Progenitor cell of endocrine pancreas (in vitro differentiated cells): ENCODE data around the gene KLF17. TPM values are rescaled to one million over a fixed set of nuclear protein-coding genes. Genes with fewer than 3 reads are reported as not detected.

Source experiments
- DNase-seq: peaks from one replicate; pipeline ENCODE4 v3.0.0; 2021; ENCODE audit warnings: low spot score; ENCODE audit not compliant: unreplicated experiment
- H3K27ac Mint-ChIP-seq: 2 replicates; pipeline ENCODE4 v1.8.0; 2021; ENCODE audit warnings: mild to moderate bottlenecking, moderate library complexity, mixed read lengths
- H3K27me3 Mint-ChIP-seq: 2 replicates; pipeline ENCODE4 v1.8.0; 2021; ENCODE audit warnings: mixed read lengths
- H3K36me3 Mint-ChIP-seq: 2 replicates; pipeline ENCODE4 v1.8.0; 2022; ENCODE audit warnings: mixed read lengths; ENCODE audit not compliant: insufficient read depth
- H3K4me1 Mint-ChIP-seq: 2 replicates; pipeline ENCODE4 v1.8.0; 2021; ENCODE audit warnings: low read depth, mixed read lengths
- H3K4me3 Mint-ChIP-seq: 2 replicates; pipeline ENCODE4 v1.8.0; 2021; ENCODE audit warnings: low read depth, mild to moderate bottlenecking, moderate library complexity, mixed read lengths
- H3K9me3 Mint-ChIP-seq: 2 replicates; pipeline ENCODE4 v1.8.0; 2021; ENCODE audit warnings: low read depth, mixed read lengths
- CTCF ChIP-seq: fragments of 200-600 bp; sonication (generic); IDR thresholded peaks from one replicate; pipeline ENCODE4 v1.5.0; 2021; ENCODE audit warnings: antibody characterized with exemption, mild to moderate bottlenecking; ENCODE audit not compliant: unreplicated experiment
- total RNA-seq: library from RNA; stranded (reverse); gene quantifications from 2 replicates; pipeline ENCODE4 v1.2.1, GENCODE V29; 2021

The KLF17 gene
- total RNA-seq, 1 donor from 2014 or later, result not detected

GRCh38 chr1:44168520-44169098 is 50.0 kb downstream of the KLF17 start:
- H3K36me3 Mint-ChIP-seq, result no peaks in the 10 kb centered on the region
- TF ChIP-seq CTCF, result no peak
- no peak overlapping the region for H3K27ac Mint-ChIP-seq
- no peaks in the 10 kb centered on the region for H3K4me1 Mint-ChIP-seq
- no peak overlapping the region for H3K4me3 Mint-ChIP-seq
- H3K27me3 Mint-ChIP-seq, result no peaks in the 10 kb centered on the region
- H3K9me3 Mint-ChIP-seq, result peaks cover 7% of the 10 kb centered on the region
- DNase-seq, result no peak

DNA sequence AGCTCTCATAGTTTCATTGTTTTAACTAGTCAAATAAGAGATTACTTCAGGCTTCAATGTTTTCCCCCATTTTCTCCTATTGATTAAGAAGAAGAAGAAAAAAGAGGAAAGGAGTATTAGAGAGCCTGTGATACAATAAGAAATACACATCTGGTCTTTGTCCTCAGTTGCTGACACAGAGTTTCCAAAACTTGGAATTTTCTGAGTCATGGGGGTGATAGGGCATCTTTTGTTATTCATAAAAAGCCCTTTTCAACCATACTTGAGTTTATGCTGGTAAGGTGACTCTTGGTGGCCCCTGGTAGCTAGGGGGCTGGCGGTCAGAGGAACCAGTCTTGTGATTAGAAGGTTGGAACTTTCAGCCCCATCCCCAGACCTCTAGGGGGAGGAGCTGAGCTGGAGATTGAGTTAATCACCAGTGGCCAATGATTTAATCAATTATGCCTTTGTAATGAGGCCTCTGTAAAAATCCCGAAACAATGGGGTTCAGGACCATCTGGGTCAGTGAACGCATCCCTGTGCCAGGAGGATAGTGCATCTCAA is 51.7 kb downstream of the KLF17 start:
- H3K27ac Mint-ChIP-seq, result no peak overlapping the region

GRCh38 chr1:44174630-44175029 is 56.0 kb downstream of the KLF17 start:
- no peak overlapping the region for H3K4me3 Mint-ChIP-seq
- H3K4me1 Mint-ChIP-seq, result no peaks in the 10 kb centered on the region
- H3K27ac Mint-ChIP-seq, result no peak overlapping the region
- no peak for TF ChIP-seq CTCF
- peaks cover 22% of the 10 kb centered on the region for H3K9me3 Mint-ChIP-seq
- peaks cover 3% of the 10 kb centered on the region for H3K36me3 Mint-ChIP-seq
- no peak for DNase-seq
- H3K27me3 Mint-ChIP-seq, result no peaks in the 10 kb centered on the region

More for the DNA sequence above, 51.7 kb downstream of the KLF17 start:
- no peak for DNase-seq
- Mint-ChIP-seq H3K36me3 (no peaks in the 10 kb centered on the region), H3K9me3 (peaks cover 16% of the 10 kb centered on the region), H3K27me3 (no peaks in the 10 kb centered on the region), H3K4me1 (no peaks in the 10 kb centered on the region), H3K4me3 (no peak overlapping the region)
- TF ChIP-seq CTCF, result no peak

Other genes with a start within 250 kb of the KLF17 start
- 1.1 and 2.0 TPM in 2 replicates for gene ARTN, start 185.0 kb upstream of the KLF17 start, total RNA-seq
- 34.6 and 35.8 TPM in 2 replicates for gene IPO13, start 171.9 kb upstream of the KLF17 start, total RNA-seq
- gene DPH2, start 148.8 kb upstream of the KLF17 start, total RNA-seq, result 24.9 and 25.4 TPM in 2 replicates
- gene ATP6V0B, start 143.9 kb upstream of the KLF17 start, total RNA-seq, result 104 and 108 TPM in 2 replicates
- 61.7 and 63.1 TPM in 2 replicates for gene B4GALT2, start 139.6 kb upstream of the KLF17 start, total RNA-seq
- 34.8 and 35.9 TPM in 2 replicates for gene CCDC24, start 127.2 kb upstream of the KLF17 start, total RNA-seq
- gene SLC6A9, start 87.4 kb upstream of the KLF17 start, total RNA-seq, result 26.9 and 29.4 TPM in 2 replicates
- gene KLF18, start 22.8 kb downstream of the KLF17 start, total RNA-seq, result not detected in 2 replicates
- 78.3 and 82.0 TPM in 2 replicates for gene DMAP1, start 94.7 kb downstream of the KLF17 start, total RNA-seq
- 93.6 and 96.1 TPM in 2 replicates for gene ERI3, start 236.4 kb downstream of the KLF17 start, total RNA-seq